CD8-positive, alpha-beta memory T cell (primary cell): ENCODE data around the gene VPS11. TPM values are rescaled to one million over a fixed set of nuclear protein-coding genes. Genes with fewer than 3 reads are reported as not detected.

Source experiments
- CTCF ChIA-PET: fragments of 350-600 bp; sonication (Branson Sonifier 250); formaldehyde crosslinking; loops from one replicate; lab custom pipeline; 2021; ENCODE audit warnings: antibody characterized with exemption; lab: Charles Lee
- POLR2A ChIA-PET: fragments of 350-600 bp; sonication (Branson Sonifier 250); formaldehyde crosslinking; loops from one replicate; lab custom pipeline; 2021; ENCODE audit warnings: antibody characterized with exemption; lab: Charles Lee
- DNase-seq, 5 donors: peaks; one replicate each; pipeline versions ENCODE4 v3.0.0 to v3.0.0-alpha.2; 2020 to 2022; ENCODE audit warnings: mixed read lengths in 1 of 5
- H3K27ac ChIP-seq: one replicate; pipeline ENCODE4 v1.7.0; 2013; ENCODE audit warnings: low read depth, mild to moderate bottlenecking, low read length, moderate library complexity
- H3K27me3 ChIP-seq: 2 replicates; pipeline ENCODE4 v1.7.0; 2013; ENCODE audit warnings: low read length, mild to moderate bottlenecking; ENCODE audit not compliant: insufficient read depth, poor library complexity, severe bottlenecking
- H3K36me3 ChIP-seq: 2 replicates; pipeline ENCODE4 v1.7.0; 2013; ENCODE audit warnings: mild to moderate bottlenecking, low read length, moderate library complexity; ENCODE audit not compliant: insufficient read depth
- H3K4me1 ChIP-seq: 2 replicates; pipeline ENCODE4 v1.7.0; 2013; ENCODE audit warnings: mild to moderate bottlenecking, low read length, moderate library complexity; ENCODE audit not compliant: insufficient read depth
- H3K4me3 ChIP-seq: 2 replicates; pipeline ENCODE4 v1.7.0; 2013; ENCODE audit warnings: mild to moderate bottlenecking, low read length
- H3K9me3 ChIP-seq: 2 replicates; pipeline ENCODE4 v1.7.0; 2013; ENCODE audit warnings: mild to moderate bottlenecking, low read length
- H3K27ac Mint-ChIP-seq, 8 donors: one replicate each; pipeline ENCODE4 v1.8.0; 2020 to 2021; ENCODE audit warnings: mixed read lengths in 8 of 8, mild to moderate bottlenecking in 6 of 8, inconsistent platforms in 3 of 8, moderate library complexity in 3 of 8
- H3K27me3 Mint-ChIP-seq, 2 donors: one replicate each; pipeline ENCODE4 v1.8.0; 2020 to 2021; ENCODE audit warnings: mixed read lengths in 2 of 2, mild to moderate bottlenecking in 1 of 2, moderate library complexity in 1 of 2
- H3K36me3 Mint-ChIP-seq, 3 donors: one replicate each; pipeline ENCODE4 v1.8.0; 2020 to 2021; ENCODE audit warnings: mixed read lengths in 3 of 3, inconsistent platforms in 1 of 3, mild to moderate bottlenecking in 1 of 3
- H3K4me1 Mint-ChIP-seq, 3 donors: one replicate each; pipeline ENCODE4 v1.8.0; 2020 to 2021; ENCODE audit warnings: mixed read lengths in 3 of 3, inconsistent platforms in 1 of 3, mild to moderate bottlenecking in 1 of 3
- H3K4me3 Mint-ChIP-seq, 7 donors: one replicate each; pipeline ENCODE4 v1.8.0; 2020 to 2021; ENCODE audit warnings: mixed read lengths in 7 of 7, mild to moderate bottlenecking in 6 of 7, moderate library complexity in 4 of 7, inconsistent platforms in 2 of 7
- H3K9me3 Mint-ChIP-seq, 5 donors: one replicate each; pipeline ENCODE4 v1.8.0; 2020 to 2022; ENCODE audit warnings: mixed read lengths in 5 of 5, mild to moderate bottlenecking in 3 of 5, moderate library complexity in 2 of 5, inconsistent platforms in 1 of 5
- polyA plus RNA-seq: library from polyadenylated mRNA; unstranded; fragments of 300-500 nt; fragmentation: Illumina TruSeq; gene quantifications from one replicate; pipeline ENCODE4 v1.2.3, GENCODE V29; 2021
- total RNA-seq, 2 experiments: library from RNA; stranded (reverse); gene quantifications; one replicate each; pipeline ENCODE4 v1.2.3, GENCODE V29; 2021

VPS11 gene
- total and polyA plus RNA-seq, 3 experiments from 2014 or later, result 25.3 to 51.5 (median 26.0) TPM

- POLR2A ChIA-PET, result interaction anchor here (0.6 to 2.7 kb wide), 19 partner anchors 8 to 1854 kb away, joined by 3 to 39 read pairs (median 5); partner anchors contain the start of genes C2CD2L, CBL, CENATAC and DPAGT1
- Histone ChIP-seq H3K27me3 (no peaks in the 10 kb centered on the region), H3K4me3 (peak within 1 kb of the TSS; percentile 98), H3K27ac (peak within 1 kb of the TSS; percentile 89), H3K36me3 (peaks cover 18% of the 10 kb centered on the region), H3K9me3 (no peaks in the 10 kb centered on the region), H3K4me1 (peaks cover 15% of the 10 kb centered on the region)
- Mint-ChIP-seq H3K27me3 (no peaks in the 10 kb centered on the region), H3K9me3 (no peaks in the 10 kb centered on the region), H3K4me1 (peaks cover 17 to 25% (median 21%) of the 10 kb centered on the region in 3 donors), H3K4me3 (peak within 1 kb of the TSS; percentile 93 to 98 (median 95)), H3K36me3 (peaks cover 0 to 34% (median 3%) of the 10 kb centered on the region in 3 donors), H3K27ac (peak within 1 kb of the TSS; percentile 89 to 98 (median 96))
- DNase-seq, result peak; percentile 88 to 94 (median 90)
- CTCF ChIA-PET, result interaction anchor here (0.7 to 2.9 kb wide), 9 partner anchors 10 to 293 kb away, joined by 3 to 13 read pairs (median 7); partner anchors contain the start of gene VPS11
These were observed 17.2 kb downstream of the VPS11 start, which contains the start of gene HMBS for GRCh38 chr11:119084663-119085436. HMBS (plus strand) TSS chr11:119084881; CDS start chr11:119085034, 153 bp downstream.

- ChIA-PET POLR2A (interaction anchor here (0.6 to 2.7 kb wide), 17 partner anchors 7 to 1855 kb away, joined by 3 to 39 read pairs (median 5); partner anchors contain the start of genes C2CD2L, CBL, CENATAC and HINFP), CTCF (interaction anchor here (1.2 to 2.9 kb wide), 8 partner anchors 9 to 293 kb away, joined by 3 to 13 read pairs (median 8); partner anchors contain the start of gene VPS11)
- peak overlapping the region; percentile 93 to 98 (median 95) for H3K4me3 Mint-ChIP-seq
These were observed 17.8 kb downstream of the VPS11 start for GRCh38 chr11:119085437-119085847.

GRCh38 chr11:119087123-119087522, 19.5 kb downstream of the VPS11 start:
- Histone ChIP-seq H3K9me3 (no peaks in the 10 kb centered on the region), H3K27ac (peak overlapping the region; percentile 79), H3K4me3 (no peak overlapping the region), H3K36me3 (peaks cover 2% of the 10 kb centered on the region), H3K4me1 (peaks cover 15% of the 10 kb centered on the region), H3K27me3 (no peaks in the 10 kb centered on the region)
- peaks cover 0 to 2% of the 10 kb centered on the region in 2 donors for H3K27me3 Mint-ChIP-seq
- no peak for DNase-seq
- H3K36me3 Mint-ChIP-seq, result peaks cover 0 to 12% (median 3%) of the 10 kb centered on the region in 3 donors
- H3K27ac Mint-ChIP-seq, result peak overlapping the region in 1 of 8 donors; percentile 54
- H3K4me3 Mint-ChIP-seq, result peak overlapping the region in 2 of 7 donors; percentile 70 to 78
- H3K4me1 Mint-ChIP-seq, result peaks cover 17 to 30% (median 22%) of the 10 kb centered on the region in 3 donors
- ChIA-PET CTCF (interaction anchor here (1.0 to 2.9 kb wide), 2 partner anchors 7 to 25 kb away, joined by 3 to 13 read pairs; a partner anchor contains a TSS), POLR2A (no interaction called here)
- no peaks in the 10 kb centered on the region for H3K9me3 Mint-ChIP-seq

More at GRCh38 chr11:119085437-119085847, 17.8 kb downstream of the VPS11 start:
- Mint-ChIP-seq H3K36me3 (peaks cover 0 to 28% (median 6%) of the 10 kb centered on the region in 3 donors), H3K4me1 (peaks cover 17 to 25% (median 21%) of the 10 kb centered on the region in 3 donors), H3K27ac (peak overlapping the region; percentile 71 to 98 (median 94)), H3K9me3 (no peaks in the 10 kb centered on the region), H3K27me3 (peaks cover 0 to 2% of the 10 kb centered on the region in 2 donors)
- Histone ChIP-seq H3K4me1 (peaks cover 15% of the 10 kb centered on the region), H3K36me3 (peaks cover 17% of the 10 kb centered on the region), H3K27ac (peak overlapping the region; percentile 89), H3K27me3 (no peaks in the 10 kb centered on the region), H3K4me3 (peak overlapping the region; percentile 98), H3K9me3 (no peaks in the 10 kb centered on the region)
- no peak for DNase-seq

- Histone ChIP-seq H3K36me3 (no peaks in the 10 kb centered on the region), H3K9me3 (no peaks in the 10 kb centered on the region), H3K4me1 (peaks cover 20% of the 10 kb centered on the region), H3K27ac (peak overlapping the region; percentile 79), H3K4me3 (no peak overlapping the region), H3K27me3 (no peaks in the 10 kb centered on the region)
- H3K27me3 Mint-ChIP-seq, result peaks cover 0 to 2% of the 10 kb centered on the region in 2 donors
- peaks cover 23 to 37% (median 28%) of the 10 kb centered on the region in 3 donors for H3K4me1 Mint-ChIP-seq
- H3K9me3 Mint-ChIP-seq, result no peaks in the 10 kb centered on the region
- ChIA-PET CTCF (interaction anchor here (1.0 kb wide), 1 partner anchor 24 kb away, joined by 3 read pairs; no protein-coding TSS in a partner anchor), POLR2A (no interaction called here)
- H3K4me3 Mint-ChIP-seq, result peak overlapping the region in 2 of 7 donors; percentile 26 to 78
- peak overlapping the region in 1 of 8 donors; percentile 54 for H3K27ac Mint-ChIP-seq
- DNase-seq, result no peak
- H3K36me3 Mint-ChIP-seq, result peaks cover 0 to 12% (median 3%) of the 10 kb centered on the region in 3 donors
These were observed 20.2 kb downstream of the VPS11 start for GRCh38 chr11:119087747-119088241.

- DNase-seq, result no peak
- Mint-ChIP-seq H3K36me3 (peaks cover 0 to 12% (median 3%) of the 10 kb centered on the region in 3 donors), H3K27ac (no peak overlapping the region), H3K4me1 (peaks cover 27 to 43% (median 34%) of the 10 kb centered on the region in 3 donors), H3K4me3 (peak overlapping the region in 1 of 7 donors; percentile 49), H3K27me3 (peaks cover 0 to 2% of the 10 kb centered on the region in 2 donors), H3K9me3 (no peaks in the 10 kb centered on the region)
- peak overlapping the region; percentile 79 for H3K27ac ChIP-seq
- no peak overlapping the region for H3K4me3 ChIP-seq
- H3K36me3 ChIP-seq, result no peaks in the 10 kb centered on the region
- ChIA-PET POLR2A (no interaction called here), CTCF (no interaction called here)
- H3K4me1 ChIP-seq, result peaks cover 26% of the 10 kb centered on the region
- no peaks in the 10 kb centered on the region for H3K27me3 ChIP-seq
- no peaks in the 10 kb centered on the region for H3K9me3 ChIP-seq
These were observed 20.8 kb downstream of the VPS11 start for GRCh38 chr11:119088406-119088805.

- H3K4me1 ChIP-seq, result peaks cover 31% of the 10 kb centered on the region
- Mint-ChIP-seq H3K4me3 (peak overlapping the region in 1 of 7 donors; percentile 59), H3K27me3 (peaks cover 0 to 2% of the 10 kb centered on the region in 2 donors), H3K27ac (peak overlapping the region in 1 of 8 donors; percentile 59), H3K9me3 (no peaks in the 10 kb centered on the region), H3K36me3 (peaks cover 0 to 19% (median 3%) of the 10 kb centered on the region in 3 donors), H3K4me1 (peaks cover 34 to 48% (median 41%) of the 10 kb centered on the region in 3 donors)
- H3K9me3 ChIP-seq, result no peaks in the 10 kb centered on the region
- H3K27me3 ChIP-seq, result no peaks in the 10 kb centered on the region
- no peak overlapping the region for H3K4me3 ChIP-seq
- CTCF ChIA-PET, result no interaction called here
- peak overlapping the region; percentile 79 for H3K27ac ChIP-seq
- no peaks in the 10 kb centered on the region for H3K36me3 ChIP-seq
- no peak for DNase-seq
- POLR2A ChIA-PET, result no interaction called here
These were observed 21.7 kb downstream of the VPS11 start for GRCh38 chr11:119089319-119089718.

- Mint-ChIP-seq H3K27ac (no peak overlapping the region), H3K27me3 (peaks cover 0 to 6% of the 10 kb centered on the region in 2 donors), H3K36me3 (peaks cover 0 to 20% (median 3%) of the 10 kb centered on the region in 3 donors), H3K4me3 (peak overlapping the region in 1 of 7 donors; percentile 76), H3K9me3 (peaks cover 0 to 2% (median 0%) of the 10 kb centered on the region in 5 donors), H3K4me1 (peaks cover 28 to 37% (median 36%) of the 10 kb centered on the region in 3 donors)
- ChIA-PET CTCF (no interaction called here), POLR2A (interaction anchor here (0.6 to 1.2 kb wide), 2 partner anchors 23 to 387 kb away, joined by 3 to 7 read pairs; partner anchors contain the start of gene VPS11)
- no peak for DNase-seq
- Histone ChIP-seq H3K9me3 (no peaks in the 10 kb centered on the region), H3K27ac (peak overlapping the region; percentile 6), H3K4me3 (no peak overlapping the region), H3K36me3 (no peaks in the 10 kb centered on the region), H3K4me1 (peaks cover 22% of the 10 kb centered on the region), H3K27me3 (no peaks in the 10 kb centered on the region)
These were observed 23.6 kb downstream of the VPS11 start for GRCh38 chr11:119091178-119091577.
